OCI-LY1 (cell line): ENCODE measurements around the gene CREBRF.

Experiments
- H2AFZ ChIP-seq: fragments of 200-600 bp; sonication (generic), shearing (Covaris generic); 2 replicates; pipeline ENCODE4 v1.6.0; 2014; ENCODE audit warnings: antibody characterized with exemption, mild to moderate bottlenecking, low read length
- H3F3A ChIP-seq: fragments of 200-600 bp; sonication (generic), shearing (Covaris generic); 2 replicates; pipeline ENCODE4 v1.6.0; 2014; ENCODE audit warnings: mild to moderate bottlenecking, antibody characterized with exemption, low read length, moderate library complexity; ENCODE audit not compliant: insufficient read depth
- H3K27ac ChIP-seq: fragments of 200-600 bp; sonication (generic); 2 replicates; pipeline ENCODE4 v1.5.1; 2014; ENCODE audit warnings: low read length, mixed run types, mild to moderate bottlenecking, low read depth; ENCODE audit not compliant: poor library complexity, severe bottlenecking
- H3K27me3 ChIP-seq: fragments of 200-600 bp; sonication (generic); 2 replicates; pipeline ENCODE4 v1.6.0; 2014; ENCODE audit warnings: antibody characterized with exemption, mild to moderate bottlenecking, low read length, moderate library complexity; ENCODE audit not compliant: insufficient read depth
- H3K36me3 ChIP-seq: fragments of 200-600 bp; sonication (generic); 2 replicates; pipeline ENCODE4 v1.6.1; 2014; ENCODE audit warnings: mild to moderate bottlenecking, antibody characterized with exemption, low read length, moderate library complexity, mixed read lengths; ENCODE audit not compliant: insufficient read depth
- H3K4me1 ChIP-seq: fragments of 200-600 bp; sonication (generic); 2 replicates; pipeline ENCODE4 v1.5.1; 2014; ENCODE audit warnings: mild to moderate bottlenecking, low read length, moderate library complexity; ENCODE audit not compliant: insufficient read depth, severe bottlenecking
- H3K4me2 ChIP-seq: fragments of 200-600 bp; sonication (generic), shearing (Covaris generic); 2 replicates; pipeline ENCODE4 v1.6.1; 2014; ENCODE audit warnings: low read length
- H3K4me3 ChIP-seq: fragments of 200-600 bp; sonication (generic); 2 replicates; pipeline ENCODE4 v1.5.1; 2014; ENCODE audit warnings: low read length, low read depth, mild to moderate bottlenecking, mixed read lengths; ENCODE audit not compliant: poor library complexity, severe bottlenecking
- H3K79me2 ChIP-seq: fragments of 200-600 bp; shearing (Covaris generic); 2 replicates; pipeline ENCODE4 v1.6.1; 2016; ENCODE audit warnings: mixed run types, low read length, mixed read lengths; ENCODE audit not compliant: insufficient read depth
- H3K9ac ChIP-seq: fragments of 200-600 bp; sonication (generic), shearing (Covaris generic); 2 replicates; pipeline ENCODE4 v1.6.1; 2014; ENCODE audit warnings: mild to moderate bottlenecking, low read length, mixed read lengths
- H3K9me2 ChIP-seq: fragments of 200-600 bp; sonication (generic), shearing (Covaris generic); 2 replicates; pipeline ENCODE4 v1.6.1; 2014; ENCODE audit warnings: low read depth, mild to moderate bottlenecking, low read length, mixed read lengths
- H3K9me3 ChIP-seq: fragments of 200-600 bp; shearing (Covaris generic); 2 replicates; pipeline ENCODE4 v1.6.1; 2014; ENCODE audit warnings: low read length, mixed read lengths
- H4K20me1 ChIP-seq: fragments of 200-600 bp; sonication (generic), shearing (Covaris generic); 2 replicates; pipeline ENCODE4 v1.6.0; 2016; ENCODE audit warnings: mild to moderate bottlenecking, low read length; ENCODE audit not compliant: insufficient read depth
- CTCF ChIP-seq: fragments of 200-600 bp; sonication (generic), shearing (Covaris generic); IDR thresholded peaks from 2 replicates; pipeline ENCODE4 v1.5.1; 2017; ENCODE audit warnings: mild to moderate bottlenecking, antibody characterized with exemption, low read length, moderate library complexity, mixed read lengths
- EZH2 ChIP-seq: fragments of 200-600 bp; sonication (generic), shearing (Covaris generic); IDR thresholded peaks from 2 replicates; pipeline ENCODE4 v1.8.0; 2017; ENCODE audit warnings: borderline replicate concordance, mixed run types, mild to moderate bottlenecking, antibody characterized with exemption, low read length, moderate library complexity, mixed read lengths

Gene CREBRF

GRCh38 chr5:173093606-173094005 lies 37.5 kb downstream of the CREBRF start:
- TF ChIP-seq EZH2 (no peak), CTCF (no peak)
- no peak overlapping the region for H3K4me2 ChIP-seq

GRCh38 chr5:173094012-173094661 lies 38.0 kb downstream of the CREBRF start:
- H3K9me3 ChIP-seq, result no peaks in the 10 kb centered on the region
- H2AFZ ChIP-seq, result no peak overlapping the region
- no peak overlapping the region for H3K9ac ChIP-seq
- no peaks in the 10 kb centered on the region for H3F3A ChIP-seq
- no peaks in the 10 kb centered on the region for H3K4me1 ChIP-seq
- TF ChIP-seq EZH2 (no peak), CTCF (no peak)
- H3K27me3 ChIP-seq, result no peaks in the 10 kb centered on the region
- H4K20me1 ChIP-seq, result no peaks in the 10 kb centered on the region
- no peak overlapping the region for H3K4me2 ChIP-seq
- no peaks in the 10 kb centered on the region for H3K79me2 ChIP-seq
- no peak overlapping the region for H3K4me3 ChIP-seq
- no peaks in the 10 kb centered on the region for H3K9me2 ChIP-seq
- peaks cover 12% of the 10 kb centered on the region; the same call in 1 of the 2 replicates for H3K36me3 ChIP-seq
- no peak overlapping the region for H3K27ac ChIP-seq

More at GRCh38 chr5:173093606-173094005, 37.5 kb downstream of the CREBRF start:
- Histone ChIP-seq H3K27ac (no peak overlapping the region), H3K27me3 (no peaks in the 10 kb centered on the region), H2AFZ (no peak overlapping the region), H3K9ac (no peak overlapping the region), H3K79me2 (no peaks in the 10 kb centered on the region), H3K4me3 (no peak overlapping the region), H3K4me1 (no peaks in the 10 kb centered on the region), H4K20me1 (no peaks in the 10 kb centered on the region), H3K9me3 (no peaks in the 10 kb centered on the region), H3F3A (no peaks in the 10 kb centered on the region), H3K9me2 (no peaks in the 10 kb centered on the region), H3K36me3 (peaks cover 12% of the 10 kb centered on the region; the same call in 1 of the 2 replicates)

GRCh38 chr5:173098787-173099186 lies 42.6 kb downstream of the CREBRF start:
- H3F3A ChIP-seq, result no peaks in the 10 kb centered on the region
- H4K20me1 ChIP-seq, result no peaks in the 10 kb centered on the region
- H3K9me3 ChIP-seq, result no peaks in the 10 kb centered on the region
- H3K36me3 ChIP-seq, result no peaks in the 10 kb centered on the region; the same call in 1 of the 2 replicates
- no peak overlapping the region for H3K27ac ChIP-seq
- no peak overlapping the region for H3K4me2 ChIP-seq
- TF ChIP-seq CTCF, result no peak
- no peak for TF ChIP-seq EZH2
- H3K4me1 ChIP-seq, result no peaks in the 10 kb centered on the region
- no peak overlapping the region for H3K9ac ChIP-seq
- no peaks in the 10 kb centered on the region for H3K9me2 ChIP-seq
- H3K4me3 ChIP-seq, result no peak overlapping the region
- H2AFZ ChIP-seq, result no peak overlapping the region
- H3K27me3 ChIP-seq, result no peaks in the 10 kb centered on the region
- H3K79me2 ChIP-seq, result no peaks in the 10 kb centered on the region
